ENCODE results near the gene MEOX1. TPM values are rescaled to one million over a fixed set of nuclear protein-coding genes. Genes with fewer than 3 reads are reported as not detected.

Gene MEOX1
- total and polyA plus RNA-seq, 2 of the 13 experiments (the other 11 are each of a cell fraction or from before 2014, with no cell fraction given), result not detected

GRCh38 chr17:43674394-43674793, 12.7 kb upstream of the MEOX1 start:
- POLR2A ChIA-PET, result interaction anchor here (1.1 to 2.3 kb wide), 7 partner anchors 34 to 148 kb away, joined by 3 to 30 read pairs (median 7); partner anchors contain the start of gene ETV4
- intact Hi-C loops (cut with micrococcal nuclease; ENCODE audit: unreplicated experiment), result loop anchor here (1.0 to 5.0 kb wide), 2 partner anchors 154 to 277 kb away; partner anchors contain the start of gene ARL4D
- CTCF ChIA-PET (ENCODE audit: low intra/inter-chr PET ratio, low total read pairs), result interaction anchor here (1.3 to 2.2 kb wide), 3 partner anchors 86 to 154 kb away, joined by 4 to 18 read pairs (median 5); no protein-coding TSS in a partner anchor
- BruUV-seq (replicated peaks), result no TSS peak
- H3K4me3 ChIP-seq (replicated peaks in 1 of 3; ENCODE audit: insufficient read depth in 1 of 3, low read depth in 2 of 3, low read length in 3 of 3), result no peak overlapping the region
- H3K9me3 ChIP-seq (ENCODE audit: low read length), result no peaks in the 10 kb centered on the region
- H4K20me1 ChIP-seq (ENCODE audit: insufficient read depth, low read length), result no peaks in the 10 kb centered on the region
- H3K4me2 ChIP-seq (ENCODE audit: low read depth, low read length), result no peak overlapping the region
- DNase-seq (ENCODE audit: low spot score) (no peak), FAIRE-seq (no peak), ATAC-seq (no peak)
- 43% methylated on average over 5 of the region's 5 CpGs for WGBS (ENCODE audit: low lambda C conversion rate)
- H3K27me3 ChIP-seq (ENCODE audit: control insufficient read depth in 1 of 2, insufficient read depth in 2 of 2, low read length in 2 of 2), result peaks cover 0 to 3% of the 10 kb centered on the region in 2 experiments; a peak in 2 of 5 replicates
- in situ Hi-C loops (cut with HindIII; ENCODE audit: extremely low pct_ligation_motif_present, low pct_unique_long_range_greater_than_20kb), result no loop called here
- no peak overlapping the region for H2AFZ ChIP-seq (ENCODE audit: low read length)
- H3K79me2 ChIP-seq (ENCODE audit: insufficient read depth, low read length), result no peaks in the 10 kb centered on the region
- H3K27ac ChIP-seq (ENCODE audit: extremely low read length, insufficient read depth, low read length), result no peak overlapping the region
- peaks cover 98% of the 10 kb centered on the region for H3K4me1 ChIP-seq (ENCODE audit: insufficient read depth, low read length)
- no peaks in the 10 kb centered on the region for H3K36me3 ChIP-seq (replicated peaks in 1 of 2; ENCODE audit: control insufficient read depth in 1 of 2, insufficient read depth in 2 of 2, low read length in 2 of 2)
- H3K9ac ChIP-seq (ENCODE audit: insufficient read depth, low read depth, low read length), result no peak overlapping the region
- peak; percentile 26; the same call in 1 of the 2 replicates for TF ChIP-seq CEBPB (IDR thresholded peaks at IDR 0.05; ENCODE audit: borderline replicate concordance, low read depth, low read length)
- TF ChIP-seq ZKSCAN1 (IDR thresholded peaks at IDR 0.05; ENCODE audit: low read length), result no peak
- no peak for TF ChIP-seq DZIP1 (CRISPR knock-in tag; IDR thresholded peaks at IDR 0.05)
- TF ChIP-seq GTF3A (CRISPR knock-in tag; conservative IDR thresholded peaks at IDR 0.05), result 0 out of 2 replicates have a peak, but pooled peaks have one; percentile 6
- peak; percentile 97 for TF ChIP-seq ZNF770 (CRISPR knock-in tag; IDR thresholded peaks at IDR 0.05)
- no peak for TF ChIP-seq POGZ (CRISPR knock-in tag; IDR thresholded peaks at IDR 0.05)
- TF ChIP-seq ZNF878 (CRISPR knock-in tag; IDR thresholded peaks at IDR 0.05), result no peak
- TF ChIP-seq ZNF672 (CRISPR knock-in tag; IDR thresholded peaks at IDR 0.05), result no peak
- no peak for TF ChIP-seq PAXIP1 (CRISPR knock-in tag; conservative IDR thresholded peaks at IDR 0.05)
- TF ChIP-seq ZFY (CRISPR knock-in tag; IDR thresholded peaks at IDR 0.05), result 0 out of 2 replicates have a peak, but pooled peaks have one; percentile 1
- TF ChIP-seq ZNF343 (CRISPR knock-in tag; IDR thresholded peaks at IDR 0.05), result no peak
- TF ChIP-seq ATF3 (CRISPR knock-in tag; IDR thresholded peaks at IDR 0.05), result 0 out of 2 replicates have a peak, but pooled peaks have one; percentile 17
- TF ChIP-seq ZBTB43 (CRISPR knock-in tag; conservative IDR thresholded peaks at IDR 0.05), result no peak
- no peak for TF ChIP-seq ZFP62 (CRISPR knock-in tag; IDR thresholded peaks at IDR 0.05)
